HG02678 (cell line): ENCODE results near the gene SLC1A5.
"Not testable (repeated sequence)": the region's sequence is repeated elsewhere in the genome, so short reads cannot be mapped to it uniquely, and the experiment has no call there.

Source experiments
- ATAC-seq: cut with Tn5 transposase; IDR thresholded peaks from one replicate; pipeline ENCODE4 v1.9.1; 2021; ENCODE audit warnings: mild to moderate bottlenecking, moderate library complexity; ENCODE audit not compliant: unreplicated experiment

The SLC1A5 gene

GRCh38 chr19:46772170-46773017 is 16.0 kb downstream of the SLC1A5 start:
- ATAC-seq: no peak

- not testable (repeated sequence) for ATAC-seq
Measured at GRCh38 chr19:46768746-46769145, 19.6 kb downstream of the SLC1A5 start.

GRCh38 chr19:46766569-46767317 is 21.7 kb downstream of the SLC1A5 start:
- ATAC-seq: no peak

GRCh38 chr19:46764817-46765291 is 23.5 kb downstream of the SLC1A5 start:
- no peak for ATAC-seq

- ATAC-seq: no peak
Measured at GRCh38 chr19:46762245-46762890, 26.0 kb downstream of the SLC1A5 start.

GRCh38 chr19:46761418-46761831 is 27.0 kb downstream of the SLC1A5 start:
- ATAC-seq: no peak

GRCh38 chr19:46760897-46761296 is 27.5 kb downstream of the SLC1A5 start:
- ATAC-seq: not testable (repeated sequence)

- no peak for ATAC-seq
Measured at GRCh38 chr19:46760363-46760762, 28.0 kb downstream of the SLC1A5 start.

GRCh38 chr19:46759817-46760333 is 28.5 kb downstream of the SLC1A5 start:
- no peak for ATAC-seq

GRCh38 chr19:46759206-46759605 is 29.2 kb downstream of the SLC1A5 start:
- no peak for ATAC-seq

GRCh38 chr19:46756544-46756888 is 31.9 kb downstream of the SLC1A5 start:
- ATAC-seq: no peak

GRCh38 chr19:46755853-46756543 is 32.4 kb downstream of the SLC1A5 start:
- no peak for ATAC-seq

- no peak for ATAC-seq
Measured at GRCh38 chr19:46755077-46755852, 33.1 kb downstream of the SLC1A5 start.

GRCh38 chr19:46753420-46754155 is 34.8 kb downstream of the SLC1A5 start:
- ATAC-seq: peak; percentile 56

- no peak for ATAC-seq
Measured at GRCh38 chr19:46748325-46749109, 39.9 kb downstream of the SLC1A5 start.

GRCh38 chr19:46746281-46747057 is 41.9 kb downstream of the SLC1A5 start, which contains the start of gene STRN4:
Gene STRN4 (minus strand): TSS chr19:46746450. CDS start chr19:46746430, 20 bp downstream.
- peak; percentile 66 for ATAC-seq

- peak; percentile 51 for ATAC-seq
Measured at GRCh38 chr19:46745521-46746280, 42.7 kb downstream of the SLC1A5 start, which contains the start of gene FKRP. Gene FKRP (plus strand): TSS chr19:46746057. CDS start chr19:46755451, 9,394 bp downstream.
